ENCODE results near the gene ASB8.

Gene ASB8

DNA sequence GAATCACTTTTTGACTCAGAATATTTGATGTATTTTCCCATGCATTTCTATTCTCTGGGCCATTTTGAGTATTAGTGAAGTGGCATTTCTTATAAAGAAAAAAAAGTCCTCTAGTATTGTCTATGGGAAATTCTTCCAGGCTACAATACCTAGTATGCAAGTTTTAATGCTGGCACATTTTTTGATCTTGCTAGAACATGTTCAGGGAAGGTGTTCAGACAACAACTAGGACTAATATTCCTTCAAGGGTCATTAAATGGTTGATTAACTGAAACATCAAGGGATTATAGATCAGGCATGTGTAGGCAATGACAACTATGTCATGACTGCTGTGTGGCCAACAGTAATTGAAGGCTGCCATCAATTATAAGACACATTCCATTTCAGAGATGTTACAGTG, 33.8 kb upstream of the ASB8 start:
- TF ChIP-seq PPARA (CRISPR knock-in tag; IDR thresholded peaks at IDR 0.05; ENCODE audit: borderline replicate concordance) (no peak), ZFP3 (CRISPR knock-in tag; IDR thresholded peaks at IDR 0.05) (no peak), TOX (CRISPR knock-in tag; IDR thresholded peaks at IDR 0.05; ENCODE audit: borderline replicate concordance) (no peak), ZC3H10 (CRISPR knock-in tag; IDR thresholded peaks at IDR 0.05) (no peak), SNAI2 (CRISPR knock-in tag; IDR thresholded peaks at IDR 0.05) (no peak), OSR1 (CRISPR knock-in tag; IDR thresholded peaks at IDR 0.05) (no peak), ESRRG (CRISPR knock-in tag; IDR thresholded peaks at IDR 0.05) (no peak)
- TF ChIP-seq, protein P1, sequence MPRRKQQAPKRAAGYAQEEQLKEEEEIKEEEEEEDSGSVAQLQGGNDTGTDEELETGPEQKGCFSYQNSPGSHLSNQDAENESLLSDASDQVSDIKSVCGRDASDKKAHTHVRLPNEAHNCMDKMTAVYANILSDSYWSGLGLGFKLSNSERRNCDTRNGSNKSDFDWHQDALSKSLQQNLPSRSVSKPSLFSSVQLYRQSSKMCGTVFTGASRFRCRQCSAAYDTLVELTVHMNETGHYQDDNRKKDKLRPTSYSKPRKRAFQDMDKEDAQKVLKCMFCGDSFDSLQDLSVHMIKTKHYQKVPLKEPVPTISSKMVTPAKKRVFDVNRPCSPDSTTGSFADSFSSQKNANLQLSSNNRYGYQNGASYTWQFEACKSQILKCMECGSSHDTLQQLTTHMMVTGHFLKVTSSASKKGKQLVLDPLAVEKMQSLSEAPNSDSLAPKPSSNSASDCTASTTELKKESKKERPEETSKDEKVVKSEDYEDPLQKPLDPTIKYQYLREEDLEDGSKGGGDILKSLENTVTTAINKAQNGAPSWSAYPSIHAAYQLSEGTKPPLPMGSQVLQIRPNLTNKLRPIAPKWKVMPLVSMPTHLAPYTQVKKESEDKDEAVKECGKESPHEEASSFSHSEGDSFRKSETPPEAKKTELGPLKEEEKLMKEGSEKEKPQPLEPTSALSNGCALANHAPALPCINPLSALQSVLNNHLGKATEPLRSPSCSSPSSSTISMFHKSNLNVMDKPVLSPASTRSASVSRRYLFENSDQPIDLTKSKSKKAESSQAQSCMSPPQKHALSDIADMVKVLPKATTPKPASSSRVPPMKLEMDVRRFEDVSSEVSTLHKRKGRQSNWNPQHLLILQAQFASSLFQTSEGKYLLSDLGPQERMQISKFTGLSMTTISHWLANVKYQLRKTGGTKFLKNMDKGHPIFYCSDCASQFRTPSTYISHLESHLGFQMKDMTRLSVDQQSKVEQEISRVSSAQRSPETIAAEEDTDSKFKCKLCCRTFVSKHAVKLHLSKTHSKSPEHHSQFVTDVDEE (CRISPR knock-in tag; IDR thresholded peaks at IDR 0.05), result no peak
- TF ChIP-seq, protein P2, sequence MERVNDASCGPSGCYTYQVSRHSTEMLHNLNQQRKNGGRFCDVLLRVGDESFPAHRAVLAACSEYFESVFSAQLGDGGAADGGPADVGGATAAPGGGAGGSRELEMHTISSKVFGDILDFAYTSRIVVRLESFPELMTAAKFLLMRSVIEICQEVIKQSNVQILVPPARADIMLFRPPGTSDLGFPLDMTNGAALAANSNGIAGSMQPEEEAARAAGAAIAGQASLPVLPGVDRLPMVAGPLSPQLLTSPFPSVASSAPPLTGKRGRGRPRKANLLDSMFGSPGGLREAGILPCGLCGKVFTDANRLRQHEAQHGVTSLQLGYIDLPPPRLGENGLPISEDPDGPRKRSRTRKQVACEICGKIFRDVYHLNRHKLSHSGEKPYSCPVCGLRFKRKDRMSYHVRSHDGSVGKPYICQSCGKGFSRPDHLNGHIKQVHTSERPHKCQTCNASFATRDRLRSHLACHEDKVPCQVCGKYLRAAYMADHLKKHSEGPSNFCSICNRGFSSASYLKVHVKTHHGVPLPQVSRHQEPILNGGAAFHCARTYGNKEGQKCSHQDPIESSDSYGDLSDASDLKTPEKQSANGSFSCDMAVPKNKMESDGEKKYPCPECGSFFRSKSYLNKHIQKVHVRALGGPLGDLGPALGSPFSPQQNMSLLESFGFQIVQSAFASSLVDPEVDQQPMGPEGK (CRISPR knock-in tag; IDR thresholded peaks at IDR 0.05; ENCODE audit: borderline replicate concordance), result no peak
- TF ChIP-seq, protein P3, sequence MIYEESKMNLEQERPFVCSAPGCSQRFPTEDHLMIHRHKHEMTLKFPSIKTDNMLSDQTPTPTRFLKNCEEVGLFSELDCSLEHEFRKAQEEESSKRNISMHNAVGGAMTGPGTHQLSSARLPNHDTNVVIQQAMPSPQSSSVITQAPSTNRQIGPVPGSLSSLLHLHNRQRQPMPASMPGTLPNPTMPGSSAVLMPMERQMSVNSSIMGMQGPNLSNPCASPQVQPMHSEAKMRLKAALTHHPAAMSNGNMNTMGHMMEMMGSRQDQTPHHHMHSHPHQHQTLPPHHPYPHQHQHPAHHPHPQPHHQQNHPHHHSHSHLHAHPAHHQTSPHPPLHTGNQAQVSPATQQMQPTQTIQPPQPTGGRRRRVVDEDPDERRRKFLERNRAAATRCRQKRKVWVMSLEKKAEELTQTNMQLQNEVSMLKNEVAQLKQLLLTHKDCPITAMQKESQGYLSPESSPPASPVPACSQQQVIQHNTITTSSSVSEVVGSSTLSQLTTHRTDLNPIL (CRISPR knock-in tag; IDR thresholded peaks at IDR 0.05; ENCODE audit: low read depth), result no peak
- TF ChIP-seq, protein P4, sequence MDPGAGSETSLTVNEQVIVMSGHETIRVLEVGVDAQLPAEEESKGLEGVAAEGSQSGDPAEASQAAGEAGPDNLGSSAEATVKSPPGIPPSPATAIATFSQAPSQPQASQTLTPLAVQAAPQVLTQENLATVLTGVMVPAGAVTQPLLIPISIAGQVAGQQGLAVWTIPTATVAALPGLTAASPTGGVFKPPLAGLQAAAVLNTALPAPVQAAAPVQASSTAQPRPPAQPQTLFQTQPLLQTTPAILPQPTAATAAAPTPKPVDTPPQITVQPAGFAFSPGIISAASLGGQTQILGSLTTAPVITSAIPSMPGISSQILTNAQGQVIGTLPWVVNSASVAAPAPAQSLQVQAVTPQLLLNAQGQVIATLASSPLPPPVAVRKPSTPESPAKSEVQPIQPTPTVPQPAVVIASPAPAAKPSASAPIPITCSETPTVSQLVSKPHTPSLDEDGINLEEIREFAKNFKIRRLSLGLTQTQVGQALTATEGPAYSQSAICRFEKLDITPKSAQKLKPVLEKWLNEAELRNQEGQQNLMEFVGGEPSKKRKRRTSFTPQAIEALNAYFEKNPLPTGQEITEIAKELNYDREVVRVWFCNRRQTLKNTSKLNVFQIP (CRISPR knock-in tag; IDR thresholded peaks at IDR 0.05; ENCODE audit: borderline replicate concordance, low read depth), result no peak
- no peak for ATAC-seq

DNA sequence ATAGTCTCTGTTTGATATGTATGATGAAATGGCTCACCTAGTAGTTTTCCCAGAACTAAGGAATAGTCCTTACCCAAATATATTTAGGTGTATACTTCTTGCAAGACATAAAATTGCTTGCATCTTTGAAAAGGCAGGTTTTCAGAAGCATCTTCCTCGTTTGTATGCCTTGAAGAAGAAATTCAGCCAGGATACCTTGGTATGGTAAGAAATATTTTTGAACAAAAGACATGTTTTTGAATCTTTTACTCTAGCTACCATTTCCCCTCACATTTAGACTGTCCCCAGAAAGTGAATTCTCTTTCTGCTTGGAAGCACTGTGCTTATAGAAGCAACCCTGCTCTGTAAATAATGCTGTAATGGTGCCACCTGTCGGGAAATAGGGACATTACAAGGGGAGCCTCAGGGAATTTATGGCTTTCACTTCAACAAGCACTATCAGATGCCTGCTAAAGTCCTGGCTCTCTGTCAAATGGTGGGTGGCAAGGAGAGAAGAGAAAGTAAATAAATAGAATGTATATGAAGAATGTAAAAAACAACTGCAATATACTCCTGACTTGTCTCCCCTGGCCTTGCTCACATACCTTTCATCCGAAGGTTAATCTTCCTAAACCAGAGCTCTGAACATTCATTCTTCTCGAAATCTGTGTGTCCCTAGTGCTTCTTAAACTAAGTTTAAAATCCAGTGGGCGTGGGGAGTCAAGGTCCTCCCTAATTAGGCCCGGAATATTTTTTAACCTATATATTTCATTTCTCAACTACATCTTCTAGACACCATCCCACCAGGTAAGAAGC, 32.2 kb upstream of the ASB8 start:
- no peak for TF ChIP-seq ZFP3 (CRISPR knock-in tag; IDR thresholded peaks at IDR 0.05)
- no peak for TF ChIP-seq TOX (CRISPR knock-in tag; IDR thresholded peaks at IDR 0.05; ENCODE audit: borderline replicate concordance)
- TF ChIP-seq TCF4 (CRISPR knock-in tag; IDR thresholded peaks at IDR 0.05; ENCODE audit: borderline replicate concordance), result no peak
- no peak for TF ChIP-seq SNAI2 (CRISPR knock-in tag; IDR thresholded peaks at IDR 0.05)
- TF ChIP-seq ZNF70 (CRISPR knock-in tag; IDR thresholded peaks at IDR 0.05), result no peak
- no peak for TF ChIP-seq ISL1 (CRISPR knock-in tag; IDR thresholded peaks at IDR 0.05)

DNA sequence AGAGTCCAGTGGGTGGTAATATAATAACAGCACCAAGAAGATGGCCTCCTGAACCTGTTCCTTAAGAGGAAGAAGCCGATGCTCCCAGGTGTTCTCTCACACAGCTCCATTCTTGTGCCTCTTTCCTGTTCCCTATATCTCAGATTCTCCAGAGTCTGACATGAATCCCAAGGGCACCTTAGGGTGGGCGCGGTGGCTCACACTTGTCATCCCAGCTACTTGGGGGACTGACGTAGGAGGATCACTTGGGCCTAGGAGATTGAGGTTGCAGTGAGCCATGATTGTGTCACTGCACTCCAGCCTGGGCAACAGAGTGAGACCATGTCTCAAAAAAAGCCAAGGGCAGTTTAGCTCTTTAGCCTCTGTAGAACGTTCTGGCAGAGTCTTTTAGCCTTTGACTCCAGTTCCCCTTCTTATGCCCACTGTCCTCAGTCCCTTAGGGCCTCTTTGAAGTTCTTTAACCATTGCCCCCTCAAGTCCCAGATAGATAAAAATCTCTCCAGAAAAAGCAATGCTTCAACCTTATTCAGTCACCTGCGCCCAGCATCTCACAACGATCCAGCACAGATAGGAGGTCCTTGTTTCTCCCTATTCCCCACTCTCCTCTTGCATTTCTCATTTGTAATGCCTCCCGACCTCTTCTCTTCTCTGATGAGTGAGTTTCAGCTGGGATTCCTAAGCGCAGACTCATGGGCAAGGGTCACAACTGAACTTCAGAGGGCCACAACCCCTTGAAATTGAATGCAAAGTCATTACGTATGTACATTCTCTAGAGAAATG, 30.8 kb upstream of the ASB8 start:
- TF ChIP-seq RARB (CRISPR knock-in tag; IDR thresholded peaks at IDR 0.05), result no peak
- TF ChIP-seq ZNF565 (CRISPR knock-in tag; conservative IDR thresholded peaks at IDR 0.05; ENCODE audit: low read depth), result no peak
- TF ChIP-seq PPARA (CRISPR knock-in tag; IDR thresholded peaks at IDR 0.05; ENCODE audit: borderline replicate concordance), result no peak
- no peak for TF ChIP-seq ISL1 (CRISPR knock-in tag; IDR thresholded peaks at IDR 0.05)
- no peak for TF ChIP-seq ZNF70 (CRISPR knock-in tag; IDR thresholded peaks at IDR 0.05)
- TF ChIP-seq OSR1 (CRISPR knock-in tag; IDR thresholded peaks at IDR 0.05), result no peak
- no peak for TF ChIP-seq ZFP3 (CRISPR knock-in tag; IDR thresholded peaks at IDR 0.05)
- TF ChIP-seq, protein P3 (CRISPR knock-in tag; IDR thresholded peaks at IDR 0.05; ENCODE audit: low read depth), result no peak
- TF ChIP-seq, protein P2 (CRISPR knock-in tag; IDR thresholded peaks at IDR 0.05; ENCODE audit: borderline replicate concordance), result no peak
- no peak for TF ChIP-seq TOX (CRISPR knock-in tag; IDR thresholded peaks at IDR 0.05; ENCODE audit: borderline replicate concordance)
- no peak for TF ChIP-seq ZNF8 (CRISPR knock-in tag; IDR thresholded peaks at IDR 0.05)

More for the DNA sequence above, 32.2 kb upstream of the ASB8 start:
- ATAC-seq, result peak; percentile 82

More for the DNA sequence above, 30.8 kb upstream of the ASB8 start:
- no peak for ATAC-seq
